HG03064 (cell line): ENCODE results near the gene CYSLTR1.
"Not testable (repeated sequence)": the region's sequence is repeated elsewhere in the genome, so short reads cannot be mapped to it uniquely, and the experiment has no call there.

Experiments used
- ATAC-seq: cut with Tn5 transposase; IDR thresholded peaks from one replicate; pipeline ENCODE4 v1.9.1; 2021; ENCODE audit warnings: low read depth; ENCODE audit not compliant: unreplicated experiment

The CYSLTR1 gene

DNA sequence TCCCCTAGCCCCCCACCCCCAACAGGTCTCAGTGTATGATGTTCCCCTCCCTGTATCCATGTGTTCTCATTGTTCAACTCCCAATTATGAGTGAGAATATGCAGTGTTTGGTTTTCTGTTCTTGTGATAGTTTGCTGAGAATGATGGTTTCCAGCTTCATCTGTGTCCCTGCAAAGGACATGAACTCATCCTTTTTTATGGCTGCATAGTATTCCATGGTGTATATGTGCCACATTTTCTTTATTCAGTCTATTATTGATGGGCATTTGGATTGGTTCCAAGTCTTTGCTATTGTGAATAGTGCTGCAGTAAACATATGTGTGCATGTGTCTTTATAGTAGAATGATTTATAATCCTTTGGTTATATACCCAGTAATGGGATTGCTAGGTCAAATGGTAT lies 101.4 kb downstream of the CYSLTR1 start:
- ATAC-seq, result not testable (repeated sequence)
